Mesothelial cell of epicardium (in vitro differentiated cells): ENCODE measurements around the gene FLII. TPM values are rescaled to one million over a fixed set of nuclear protein-coding genes. Genes with fewer than 3 reads are reported as not detected.

Source experiments
- DNase-seq, 2 experiments: peaks; one replicate each; pipeline ENCODE4 v3.0.0; 2021; ENCODE audit warnings: low spot score in 2 of 2; ENCODE audit not compliant: unreplicated experiment in 2 of 2
- H3K27ac Mint-ChIP-seq: 2 replicates; pipeline ENCODE4 v1.8.0; 2021; ENCODE audit warnings: mixed read lengths
- H3K27me3 Mint-ChIP-seq: 2 replicates; pipeline ENCODE4 v1.8.0; 2021; ENCODE audit warnings: low read depth, mixed read lengths
- H3K36me3 Mint-ChIP-seq: 2 replicates; pipeline ENCODE4 v1.8.0; 2021; ENCODE audit warnings: mixed read lengths
- H3K4me1 Mint-ChIP-seq: 2 replicates; pipeline ENCODE4 v1.8.0; 2021; ENCODE audit warnings: mixed read lengths
- H3K4me3 Mint-ChIP-seq: 2 replicates; pipeline ENCODE4 v1.8.0; 2021; ENCODE audit warnings: mild to moderate bottlenecking, moderate library complexity, mixed read lengths
- H3K9me3 Mint-ChIP-seq: 2 replicates; pipeline ENCODE4 v1.8.0; 2021; ENCODE audit warnings: mixed read lengths
- total RNA-seq: library from RNA; stranded (reverse); gene quantifications from 3 replicates; pipeline ENCODE4 v1.2.1, GENCODE V29; 2021
- TF ChIP-seq, protein P1 (sequence below): fragments of 200-600 bp; sonication (generic); IDR thresholded peaks from one replicate; pipeline ENCODE4 v1.5.0; 2021; ENCODE audit warnings: antibody characterized with exemption; ENCODE audit not compliant: unreplicated experiment

Gene FLII
- total RNA-seq, 1 donor from 2014 or later: 199 TPM

- Mint-ChIP-seq H3K27me3 (no peaks in the 10 kb centered on the region), H3K4me1 (peaks cover 26% of the 10 kb centered on the region), H3K4me3 (peak overlapping the region; percentile 76), H3K27ac (no peak overlapping the region), H3K36me3 (peaks cover 7% of the 10 kb centered on the region), H3K9me3 (no peaks in the 10 kb centered on the region)
- DNase-seq: no peak
- TF ChIP-seq, protein P1, sequence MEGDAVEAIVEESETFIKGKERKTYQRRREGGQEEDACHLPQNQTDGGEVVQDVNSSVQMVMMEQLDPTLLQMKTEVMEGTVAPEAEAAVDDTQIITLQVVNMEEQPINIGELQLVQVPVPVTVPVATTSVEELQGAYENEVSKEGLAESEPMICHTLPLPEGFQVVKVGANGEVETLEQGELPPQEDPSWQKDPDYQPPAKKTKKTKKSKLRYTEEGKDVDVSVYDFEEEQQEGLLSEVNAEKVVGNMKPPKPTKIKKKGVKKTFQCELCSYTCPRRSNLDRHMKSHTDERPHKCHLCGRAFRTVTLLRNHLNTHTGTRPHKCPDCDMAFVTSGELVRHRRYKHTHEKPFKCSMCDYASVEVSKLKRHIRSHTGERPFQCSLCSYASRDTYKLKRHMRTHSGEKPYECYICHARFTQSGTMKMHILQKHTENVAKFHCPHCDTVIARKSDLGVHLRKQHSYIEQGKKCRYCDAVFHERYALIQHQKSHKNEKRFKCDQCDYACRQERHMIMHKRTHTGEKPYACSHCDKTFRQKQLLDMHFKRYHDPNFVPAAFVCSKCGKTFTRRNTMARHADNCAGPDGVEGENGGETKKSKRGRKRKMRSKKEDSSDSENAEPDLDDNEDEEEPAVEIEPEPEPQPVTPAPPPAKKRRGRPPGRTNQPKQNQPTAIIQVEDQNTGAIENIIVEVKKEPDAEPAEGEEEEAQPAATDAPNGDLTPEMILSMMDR: no peak
Observed at GRCh38 chr17:18262111-18262510, 3.6 kb upstream of the FLII start.

DNA sequence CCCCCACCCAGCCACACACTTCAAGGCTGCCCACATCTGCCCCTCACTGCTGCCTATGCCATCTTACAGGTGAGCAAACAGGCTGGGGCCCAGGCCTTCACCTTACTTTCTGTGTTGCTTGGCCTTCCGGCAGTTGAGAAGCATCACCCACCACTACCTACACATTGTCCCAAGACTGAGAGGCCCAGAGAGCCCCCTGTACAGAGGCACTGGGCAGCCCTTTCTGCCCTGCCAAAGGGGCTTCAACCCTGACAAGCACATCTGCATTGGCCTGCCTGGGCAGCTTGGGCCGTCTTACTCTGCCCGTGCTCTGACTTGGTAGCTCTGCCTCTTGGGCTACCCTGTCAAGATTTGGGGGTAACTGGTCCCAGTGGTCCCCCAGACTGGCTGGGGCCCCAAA, 3.1 kb upstream of the FLII start:
- TF ChIP-seq, protein P1: no peak
- H3K4me3 Mint-ChIP-seq: peak overlapping the region; percentile 76
- no peaks in the 10 kb centered on the region for H3K27me3 Mint-ChIP-seq
- H3K4me1 Mint-ChIP-seq: peaks cover 29% of the 10 kb centered on the region
- DNase-seq: no peak
- H3K9me3 Mint-ChIP-seq: no peaks in the 10 kb centered on the region
- peaks cover 7% of the 10 kb centered on the region for H3K36me3 Mint-ChIP-seq
- peak overlapping the region; percentile 94 for H3K27ac Mint-ChIP-seq

GRCh38 chr17:18261146-18261515, 2.6 kb upstream of the FLII start:
- no peak for DNase-seq
- H3K4me1 Mint-ChIP-seq: peaks cover 29% of the 10 kb centered on the region
- H3K27ac Mint-ChIP-seq: peak overlapping the region; percentile 94
- TF ChIP-seq, protein P1: no peak
- peaks cover 7% of the 10 kb centered on the region for H3K36me3 Mint-ChIP-seq
- H3K27me3 Mint-ChIP-seq: no peaks in the 10 kb centered on the region
- peak overlapping the region; percentile 76 for H3K4me3 Mint-ChIP-seq
- H3K9me3 Mint-ChIP-seq: no peaks in the 10 kb centered on the region

DNA sequence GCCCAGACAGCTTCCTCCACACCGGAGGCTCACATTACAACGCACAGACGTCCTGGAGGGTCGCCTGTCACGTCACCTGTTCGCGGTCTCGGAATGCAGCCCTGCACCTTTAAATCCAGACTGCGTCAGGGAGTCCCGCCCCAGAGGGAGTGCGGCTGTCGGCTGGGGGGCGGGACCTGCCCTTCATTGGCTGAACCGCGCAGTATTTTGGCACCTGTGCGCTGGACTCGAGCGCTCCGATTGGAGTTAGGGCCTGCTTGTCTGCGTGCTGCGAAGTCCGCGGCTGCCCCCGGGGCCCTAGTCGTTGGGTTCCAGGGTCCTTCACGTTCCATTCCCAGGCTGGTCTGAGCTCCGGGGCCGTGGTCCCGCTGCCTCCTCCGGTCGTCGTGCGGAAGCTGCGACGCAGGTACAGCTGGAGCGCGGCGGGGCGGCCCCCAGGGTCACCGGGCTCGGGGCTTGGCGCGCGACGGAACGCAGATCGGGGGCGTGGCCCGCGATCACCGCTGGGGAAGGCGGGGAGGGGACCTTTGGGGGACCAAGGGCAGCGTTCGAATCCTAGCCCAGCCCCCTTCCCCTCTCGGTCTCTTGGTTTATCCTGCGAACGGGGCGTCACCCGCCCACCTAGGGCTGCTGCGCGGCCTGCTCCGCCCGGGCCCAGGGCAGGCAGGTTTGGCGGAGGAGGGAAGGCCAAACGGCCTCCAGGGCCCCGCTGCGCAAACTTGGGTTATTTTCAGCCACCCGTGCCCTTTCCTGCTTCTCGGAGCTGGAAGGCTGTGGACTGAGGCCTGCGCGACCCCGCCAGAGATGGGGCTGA, 2.0 kb upstream of the FLII start, which contains the start of gene MIEF2:
Gene MIEF2 (plus strand): TSS at position 331 of the 814 bp plus-strand sequence. CDS start 2,059 bp downstream, outside the sequence.
- Mint-ChIP-seq H3K9me3 (no peaks in the 10 kb centered on the region), H3K27me3 (no peaks in the 10 kb centered on the region), H3K27ac (peak within 1 kb of the TSS; percentile 94), H3K36me3 (peaks cover 7% of the 10 kb centered on the region), H3K4me1 (peaks cover 29% of the 10 kb centered on the region), H3K4me3 (peak within 1 kb of the TSS; percentile 76)
- TF ChIP-seq, protein P1: no peak
- DNase-seq: peak; percentile 92 to 94

- peaks cover 3% of the 10 kb centered on the region for H3K36me3 Mint-ChIP-seq
- TF ChIP-seq, protein P1: no peak
- H3K4me1 Mint-ChIP-seq: peaks cover 29% of the 10 kb centered on the region
- peak overlapping the region; percentile 76 for H3K4me3 Mint-ChIP-seq
- no peak for DNase-seq
- H3K27me3 Mint-ChIP-seq: no peaks in the 10 kb centered on the region
- no peaks in the 10 kb centered on the region for H3K9me3 Mint-ChIP-seq
- peak overlapping the region; percentile 94 for H3K27ac Mint-ChIP-seq
Observed at GRCh38 chr17:18259621-18260331, 1.2 kb upstream of the FLII start.
